ENCODE data around the gene ANO2.

Gene ANO2

GRCh38 chr12:5723711-5724252 is 221.3 kb downstream of the ANO2 start:
- DNase-seq (ENCODE audit: low read depth) = no peak

- no peak for DNase-seq (ENCODE audit: low read depth)
These were observed 222.0 kb downstream of the ANO2 start for GRCh38 chr12:5723071-5723470.

DNA sequence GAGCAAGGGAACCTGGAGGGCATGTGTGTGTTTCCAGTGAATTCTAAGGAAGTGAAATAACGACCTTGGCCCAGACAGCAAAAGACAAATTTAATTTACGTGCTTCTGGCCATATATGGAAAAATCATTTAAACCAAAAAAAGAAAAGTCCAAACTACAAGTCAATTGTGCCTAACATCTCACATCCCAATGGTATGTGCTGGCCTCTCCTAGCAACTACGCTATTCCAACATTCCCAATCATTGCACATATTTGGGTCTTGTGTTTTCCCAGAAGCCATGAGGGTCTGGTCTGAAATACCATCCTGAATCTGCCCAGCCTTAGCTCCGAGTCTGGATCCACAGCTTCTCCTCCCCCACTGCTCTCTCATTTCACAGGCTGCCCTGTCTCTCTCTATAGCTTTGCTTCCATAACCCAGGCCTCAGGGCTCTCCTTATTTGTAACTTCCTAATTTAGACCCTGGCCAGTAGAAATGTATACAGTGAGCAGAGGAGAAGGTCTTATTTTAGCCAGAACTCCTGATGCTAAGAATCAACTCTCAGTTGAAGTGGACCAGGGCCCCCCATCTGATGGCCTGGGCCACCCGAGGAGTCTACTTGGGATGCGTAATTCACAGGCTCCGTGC is 224.6 kb downstream of the ANO2 start:
- DNase-seq (ENCODE audit: low read depth) = no peak

GRCh38 chr12:5718680-5719079 is 226.4 kb downstream of the ANO2 start:
- DNase-seq (ENCODE audit: low read depth) = no peak

GRCh38 chr12:5718073-5718472 is 227.0 kb downstream of the ANO2 start:
- no peak for DNase-seq (ENCODE audit: low read depth)

- DNase-seq (ENCODE audit: low read depth) = no peak
These were observed 228.1 kb downstream of the ANO2 start for GRCh38 chr12:5716976-5717375.

- no peak for DNase-seq (ENCODE audit: low read depth)
These were observed 228.9 kb downstream of the ANO2 start for GRCh38 chr12:5716201-5716600.

GRCh38 chr12:5715021-5715420 is 230.0 kb downstream of the ANO2 start:
- DNase-seq (ENCODE audit: low read depth) = no peak

DNA sequence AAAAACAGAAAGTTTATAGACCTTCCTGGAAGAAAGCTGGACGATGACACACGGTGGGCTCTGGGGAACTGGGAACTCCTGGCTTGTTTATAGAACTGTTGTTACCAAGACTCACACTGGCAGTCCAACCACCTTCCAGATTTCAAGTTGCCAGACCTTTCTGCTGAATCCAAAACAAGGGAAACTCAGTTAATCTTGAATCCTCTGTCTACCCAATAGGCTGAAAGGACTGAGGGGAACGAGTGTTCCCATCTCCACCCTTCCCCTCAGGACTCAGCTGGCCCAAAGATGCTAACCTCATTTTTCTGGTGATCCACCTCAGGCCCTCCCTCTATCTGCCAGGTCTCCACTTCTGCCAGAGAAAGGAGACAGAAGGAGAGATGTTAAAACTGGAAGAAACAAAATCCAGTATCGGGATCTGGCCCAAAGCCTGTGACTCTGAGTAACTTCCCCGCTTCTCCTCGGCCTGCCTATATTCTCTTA is 231.4 kb downstream of the ANO2 start:
- DNase-seq (ENCODE audit: low read depth) = no peak

DNA sequence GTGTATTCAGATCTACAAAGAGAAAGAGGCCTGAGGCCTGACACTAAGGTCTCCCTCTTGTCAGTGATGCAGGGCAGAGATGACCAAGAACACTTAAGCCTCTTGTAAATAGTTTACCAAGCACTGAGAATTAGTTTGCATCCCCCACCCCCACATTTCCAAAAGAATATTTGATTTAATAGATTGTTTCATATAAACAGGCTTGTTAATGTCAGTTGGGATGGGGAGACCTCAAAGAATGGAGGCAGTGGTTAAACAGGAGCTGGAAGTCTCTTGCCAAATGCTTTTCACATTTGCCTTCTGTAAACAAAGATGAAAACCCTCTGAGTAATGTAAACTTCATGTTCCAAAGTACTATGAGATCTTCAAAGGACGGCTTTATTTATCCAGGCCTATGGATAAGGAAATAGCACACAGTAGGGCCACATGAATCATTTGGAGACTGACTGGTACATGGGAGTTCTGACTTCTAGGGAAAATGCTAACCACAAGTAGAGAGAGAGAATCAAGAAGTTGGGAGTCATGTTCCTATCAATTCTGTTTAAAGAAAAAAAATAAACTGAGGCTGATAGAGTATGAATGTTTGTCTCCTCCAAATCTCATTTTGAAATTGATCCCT is 234.7 kb downstream of the ANO2 start:
- DNase-seq (ENCODE audit: low read depth) = no peak

GRCh38 chr12:5708371-5708770 is 236.7 kb downstream of the ANO2 start:
- no peak for DNase-seq (ENCODE audit: low read depth)

DNA sequence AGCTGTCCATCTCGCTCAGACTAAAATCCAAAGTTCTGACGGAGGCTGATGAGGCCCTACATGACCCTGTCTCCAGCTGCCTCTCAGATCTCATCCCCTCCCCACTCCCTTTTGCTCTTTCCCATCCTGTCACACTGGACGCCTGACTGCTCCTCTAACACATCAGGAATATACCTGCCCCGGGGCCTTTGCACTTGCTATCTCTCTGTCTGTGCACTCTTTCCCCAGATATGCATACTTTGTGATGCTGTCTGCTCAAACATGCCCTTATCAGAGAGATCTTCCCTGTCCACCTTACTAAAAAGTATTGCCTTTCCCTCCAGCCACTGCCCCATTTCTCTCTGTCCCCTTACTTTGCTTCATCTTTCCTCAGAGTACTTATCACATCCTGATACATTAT is 238.8 kb downstream of the ANO2 start:
- DNase-seq (ENCODE audit: low read depth) = no peak

- DNase-seq (ENCODE audit: low read depth) = no peak
These were observed 239.3 kb downstream of the ANO2 start for GRCh38 chr12:5705791-5706190.

DNA sequence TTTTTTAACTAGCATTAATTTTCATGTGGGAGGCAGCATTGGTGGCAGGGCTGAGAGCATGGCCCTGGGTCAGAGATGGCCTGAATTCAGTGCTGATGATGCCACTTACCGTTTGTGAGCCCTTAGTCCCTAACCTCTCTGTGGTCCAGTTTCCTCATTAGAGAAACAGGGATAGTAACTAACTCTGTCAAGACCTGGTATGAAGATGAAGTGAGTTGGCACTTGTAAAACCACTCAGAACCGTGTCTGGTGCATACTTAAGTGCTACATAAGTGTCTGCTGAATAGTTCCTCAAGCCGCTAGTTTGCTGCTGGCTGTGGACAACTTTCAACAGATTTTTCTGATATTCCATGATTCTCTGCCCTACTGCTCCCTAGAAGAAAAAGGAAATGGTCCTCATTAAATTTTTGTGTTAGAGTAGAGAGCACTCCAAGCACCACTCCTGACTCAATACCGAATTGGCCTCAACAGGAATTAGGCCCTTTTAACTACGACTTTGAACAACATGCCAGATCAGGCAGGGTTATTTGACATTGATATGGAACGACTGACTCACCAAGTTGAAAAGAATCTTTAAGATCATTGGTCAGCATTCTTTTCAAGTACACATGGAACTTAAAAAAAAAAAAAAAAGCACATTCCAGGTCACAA is 250.2 kb downstream of the ANO2 start:
- no peak for DNase-seq (ENCODE audit: low read depth)

DNA sequence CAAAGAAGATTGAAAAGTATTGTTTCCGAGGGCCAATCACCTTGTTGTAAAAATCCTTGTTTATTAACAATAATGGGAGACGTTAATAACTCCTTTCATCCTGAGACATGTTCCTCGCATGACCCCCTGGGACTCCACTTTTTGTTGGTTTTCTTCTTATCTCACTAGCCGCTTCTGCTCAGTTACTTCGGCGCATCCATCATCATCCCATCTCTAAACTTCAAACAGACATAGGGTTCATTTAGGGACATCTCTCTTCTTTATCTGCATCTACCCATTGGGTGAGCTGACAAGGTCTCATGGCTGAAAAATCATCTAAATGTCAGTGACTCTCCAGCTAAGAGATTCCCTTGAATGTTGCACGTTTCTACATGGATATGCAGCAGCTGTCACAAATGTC is 252.2 kb downstream of the ANO2 start:
- DNase-seq (ENCODE audit: low read depth) = no peak

DNA sequence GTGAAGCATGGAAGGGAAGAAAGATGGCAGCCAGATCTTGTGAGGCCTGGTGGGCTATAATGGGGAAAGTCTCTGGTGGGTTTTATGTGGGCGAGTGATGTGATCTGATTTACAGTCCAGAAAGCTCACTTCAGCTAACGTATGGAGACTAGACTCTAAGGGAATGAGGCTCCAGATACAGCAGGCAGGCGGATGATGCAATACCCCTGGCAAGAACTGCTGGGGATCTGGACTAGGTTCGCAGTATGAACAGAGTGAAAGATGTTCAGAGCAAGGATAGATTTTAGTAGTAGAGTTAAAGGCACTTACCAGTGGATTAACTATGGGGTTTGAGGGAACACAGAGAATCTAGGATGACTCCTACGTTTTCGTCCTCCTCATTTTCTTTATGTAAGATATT is 253.1 kb downstream of the ANO2 start:
- DNase-seq (ENCODE audit: low read depth) = no peak

DNA sequence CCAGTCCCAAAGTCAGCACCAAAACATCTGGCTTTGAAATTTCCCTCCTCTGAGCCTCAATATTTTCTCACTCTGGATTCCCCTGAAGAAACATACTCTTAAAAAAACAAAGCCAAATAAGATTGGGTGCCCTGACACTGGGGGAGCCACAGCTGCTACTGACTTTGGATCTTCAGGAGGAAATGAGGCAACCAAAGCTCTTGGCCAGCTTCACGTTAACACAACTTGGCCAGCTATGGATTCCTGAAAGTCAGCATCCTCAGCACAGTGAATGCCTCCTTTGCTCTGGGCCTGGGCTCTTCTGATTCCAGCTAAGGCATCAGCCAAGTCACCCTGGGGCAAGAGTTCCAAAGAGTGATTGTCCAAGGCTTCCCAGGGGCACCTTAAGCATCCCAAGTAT is 254.8 kb downstream of the ANO2 start:
- DNase-seq (ENCODE audit: low read depth) = no peak

- DNase-seq (ENCODE audit: low read depth) = no peak
These were observed 255.3 kb downstream of the ANO2 start for GRCh38 chr12:5689773-5690172.

DNA sequence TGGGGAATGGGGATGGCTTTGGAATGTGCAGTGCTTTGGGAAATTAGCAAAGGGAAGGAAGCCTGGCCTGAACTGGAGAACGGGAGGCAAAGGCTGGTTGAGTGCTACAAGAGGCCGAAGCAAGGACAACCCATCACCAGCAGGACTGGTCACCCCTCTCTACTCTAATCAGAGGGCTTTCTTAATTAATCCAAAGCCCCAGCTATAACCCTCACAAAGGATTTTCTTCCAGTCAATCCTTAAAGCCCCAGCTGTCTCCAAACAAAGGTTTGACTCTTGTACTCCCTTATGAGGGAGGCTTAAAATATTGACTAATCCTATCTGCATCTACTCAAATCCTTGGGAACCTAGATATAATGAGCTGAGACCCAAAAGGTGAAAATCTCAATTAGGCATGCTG is 256.8 kb downstream of the ANO2 start:
- no peak for DNase-seq (ENCODE audit: low read depth)

DNA sequence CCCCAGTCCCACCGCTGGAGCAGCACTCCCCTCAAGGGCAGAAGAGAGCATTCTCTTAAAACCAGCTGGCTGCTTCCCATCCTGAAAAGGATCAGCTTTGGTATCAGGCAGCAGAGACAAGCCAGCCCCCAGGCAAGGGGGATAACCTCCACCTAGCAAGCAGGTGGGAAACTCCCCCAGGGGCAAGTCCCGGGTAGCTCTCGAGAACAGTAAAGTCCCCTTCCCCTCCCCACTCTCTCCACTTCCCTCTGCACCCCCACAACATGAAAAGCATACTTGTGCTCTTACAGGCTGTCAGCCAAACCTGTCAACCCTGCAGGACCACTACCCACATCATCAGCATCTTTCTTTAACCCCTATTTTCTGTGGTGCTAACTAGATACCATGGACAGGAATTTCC is 259.1 kb downstream of the ANO2 start:
- DNase-seq (ENCODE audit: low read depth) = no peak

GRCh38 chr12:5684989-5685388 is 260.1 kb downstream of the ANO2 start:
- DNase-seq (ENCODE audit: low read depth) = no peak

DNA sequence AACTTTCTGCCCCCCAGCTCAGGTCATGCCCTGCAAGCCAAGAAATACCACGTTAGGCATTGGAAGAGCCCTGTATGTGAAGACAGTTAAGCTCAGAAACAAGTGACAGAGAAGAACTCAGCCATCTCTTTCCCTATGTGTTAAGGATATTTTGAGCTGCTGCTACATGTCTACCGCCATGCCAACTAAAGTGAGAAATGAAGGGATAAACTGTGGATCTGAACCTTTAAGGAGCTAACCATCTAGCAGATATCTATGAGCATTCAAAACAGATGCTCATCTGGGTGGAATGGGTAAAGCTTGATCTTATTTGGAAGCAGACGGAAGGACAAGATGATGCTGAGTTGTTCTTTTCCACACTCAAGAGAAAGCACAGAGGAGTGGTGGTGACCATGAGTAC is 262.5 kb downstream of the ANO2 start:
- no peak for DNase-seq (ENCODE audit: low read depth)

GRCh38 chr12:5678176-5678575 is 266.9 kb downstream of the ANO2 start:
- DNase-seq (ENCODE audit: low read depth) = no peak
